ENCODE measurements around the gene MRO. TPM values are rescaled to one million over a fixed set of nuclear protein-coding genes. Genes with fewer than 3 reads are reported as not detected.
"Not testable (repeated sequence)": the region's sequence is repeated elsewhere in the genome, so short reads cannot be mapped to it uniquely, and the experiment has no call there.

The MRO gene
- total RNA-seq, 2 experiments from 2014 or later = not detected

GRCh38 chr18:50790241-50790640 lies 29.6 kb downstream of the MRO start:
- Mint-ChIP-seq H3K36me3 (no peaks in the 10 kb centered on the region), H3K9me3 (no peaks in the 10 kb centered on the region), H3K4me1 (no peaks in the 10 kb centered on the region), H3K27ac (no peak overlapping the region), H3K4me3 (no peak overlapping the region), H3K27me3 (peaks cover 9% of the 10 kb centered on the region)
- DNase-seq = no peak

- Mint-ChIP-seq H3K4me3 (no peak overlapping the region), H3K36me3 (no peaks in the 10 kb centered on the region), H3K27me3 (peaks cover 2% of the 10 kb centered on the region), H3K4me1 (no peaks in the 10 kb centered on the region), H3K9me3 (no peaks in the 10 kb centered on the region), H3K27ac (no peak overlapping the region)
- no peak for DNase-seq
Measured at GRCh38 chr18:50788284-50788683, 31.5 kb downstream of the MRO start.

- Mint-ChIP-seq H3K36me3 (no peaks in the 10 kb centered on the region), H3K27ac (no peak overlapping the region), H3K27me3 (peaks cover 8% of the 10 kb centered on the region), H3K4me1 (no peaks in the 10 kb centered on the region), H3K9me3 (no peaks in the 10 kb centered on the region), H3K4me3 (no peak overlapping the region)
- DNase-seq = no peak
Measured at GRCh38 chr18:50786864-50787263, 33.0 kb downstream of the MRO start.

GRCh38 chr18:50783553-50783952 lies 36.3 kb downstream of the MRO start:
- Mint-ChIP-seq H3K36me3 (no peaks in the 10 kb centered on the region), H3K27me3 (peaks cover 15% of the 10 kb centered on the region), H3K9me3 (no peaks in the 10 kb centered on the region), H3K4me1 (no peaks in the 10 kb centered on the region), H3K27ac (no peak overlapping the region), H3K4me3 (no peak overlapping the region)
- no peak for DNase-seq

- H3K9me3 Mint-ChIP-seq, H3K27ac Mint-ChIP-seq, DNase-seq, H3K4me1 Mint-ChIP-seq, H3K36me3 Mint-ChIP-seq, H3K4me3 Mint-ChIP-seq: not testable (repeated sequence)
- H3K27me3 Mint-ChIP-seq = peaks cover 17% of the 10 kb centered on the region
Measured at GRCh38 chr18:50779021-50779420, 40.8 kb downstream of the MRO start.

- peaks cover 14% of the 10 kb centered on the region for H3K27me3 Mint-ChIP-seq
- no peak for DNase-seq
- H3K4me1 Mint-ChIP-seq = no peaks in the 10 kb centered on the region
- no peak overlapping the region for H3K4me3 Mint-ChIP-seq
- no peaks in the 10 kb centered on the region for H3K36me3 Mint-ChIP-seq
- no peaks in the 10 kb centered on the region for H3K9me3 Mint-ChIP-seq
- no peak overlapping the region for H3K27ac Mint-ChIP-seq
Measured at GRCh38 chr18:50776383-50776782, 43.4 kb downstream of the MRO start.

GRCh38 chr18:50775726-50776125 lies 44.1 kb downstream of the MRO start:
- H3K27me3 Mint-ChIP-seq = peaks cover 10% of the 10 kb centered on the region
- no peak overlapping the region for H3K4me3 Mint-ChIP-seq
- H3K9me3 Mint-ChIP-seq = no peaks in the 10 kb centered on the region
- H3K4me1 Mint-ChIP-seq = no peaks in the 10 kb centered on the region
- no peak overlapping the region for H3K27ac Mint-ChIP-seq
- H3K36me3 Mint-ChIP-seq = no peaks in the 10 kb centered on the region
- no peak for DNase-seq

- Mint-ChIP-seq H3K9me3 (no peaks in the 10 kb centered on the region), H3K4me1 (no peaks in the 10 kb centered on the region), H3K27ac (no peak overlapping the region), H3K27me3 (peaks cover 6% of the 10 kb centered on the region), H3K4me3 (no peak overlapping the region), H3K36me3 (no peaks in the 10 kb centered on the region)
- DNase-seq = no peak
Measured at GRCh38 chr18:50775207-50775606, 44.6 kb downstream of the MRO start.

- Mint-ChIP-seq H3K27me3 (peaks cover 24% of the 10 kb centered on the region), H3K36me3 (peaks cover 7% of the 10 kb centered on the region), H3K4me1 (no peaks in the 10 kb centered on the region), H3K9me3 (peaks cover 29% of the 10 kb centered on the region), H3K4me3 (no peak overlapping the region), H3K27ac (no peak overlapping the region)
- DNase-seq = no peak
Measured at GRCh38 chr18:50769463-50769862, 50.4 kb downstream of the MRO start.

- H3K27me3 Mint-ChIP-seq = peaks cover 32% of the 10 kb centered on the region
- H3K27ac Mint-ChIP-seq = no peak overlapping the region
- no peak overlapping the region for H3K4me3 Mint-ChIP-seq
- H3K36me3 Mint-ChIP-seq = no peaks in the 10 kb centered on the region
- no peaks in the 10 kb centered on the region for H3K4me1 Mint-ChIP-seq
- no peaks in the 10 kb centered on the region for H3K9me3 Mint-ChIP-seq
- DNase-seq = no peak
Measured at GRCh38 chr18:50757358-50757757, 62.5 kb downstream of the MRO start.

- Mint-ChIP-seq H3K27me3 (peaks cover 42% of the 10 kb centered on the region), H3K27ac (no peak overlapping the region)
Measured at GRCh38 chr18:50754297-50754696, 65.5 kb downstream of the MRO start.

GRCh38 chr18:50753311-50753710 lies 66.5 kb downstream of the MRO start:
- Mint-ChIP-seq H3K27me3 (peaks cover 45% of the 10 kb centered on the region), H3K4me3 (no peak overlapping the region), H3K36me3 (no peaks in the 10 kb centered on the region), H3K4me1 (no peaks in the 10 kb centered on the region), H3K9me3 (no peaks in the 10 kb centered on the region), H3K27ac (no peak overlapping the region)
- DNase-seq = no peak

More at GRCh38 chr18:50754297-50754696, 65.5 kb downstream of the MRO start:
- no peak overlapping the region for H3K4me3 Mint-ChIP-seq
- no peak for DNase-seq
- H3K4me1 Mint-ChIP-seq = no peaks in the 10 kb centered on the region
- no peaks in the 10 kb centered on the region for H3K9me3 Mint-ChIP-seq
- H3K36me3 Mint-ChIP-seq = no peaks in the 10 kb centered on the region

GRCh38 chr18:50751947-50752346 lies 67.9 kb downstream of the MRO start:
- Mint-ChIP-seq H3K4me3 (no peak overlapping the region), H3K36me3 (no peaks in the 10 kb centered on the region), H3K27ac (no peak overlapping the region), H3K9me3 (no peaks in the 10 kb centered on the region), H3K4me1 (no peaks in the 10 kb centered on the region), H3K27me3 (peaks cover 49% of the 10 kb centered on the region)
- no peak for DNase-seq

- Mint-ChIP-seq H3K36me3 (no peaks in the 10 kb centered on the region), H3K27ac (no peak overlapping the region), H3K9me3 (no peaks in the 10 kb centered on the region), H3K27me3 (peaks cover 49% of the 10 kb centered on the region), H3K4me1 (no peaks in the 10 kb centered on the region), H3K4me3 (no peak overlapping the region)
- no peak for DNase-seq
Measured at GRCh38 chr18:50751490-50751889, 68.3 kb downstream of the MRO start.

GRCh38 chr18:50750546-50750945 lies 69.3 kb downstream of the MRO start:
- Mint-ChIP-seq H3K27ac (no peak overlapping the region), H3K4me3 (no peak overlapping the region), H3K9me3 (no peaks in the 10 kb centered on the region), H3K36me3 (no peaks in the 10 kb centered on the region), H3K4me1 (no peaks in the 10 kb centered on the region), H3K27me3 (peaks cover 46% of the 10 kb centered on the region)
- DNase-seq = no peak

- no peak for DNase-seq
- Mint-ChIP-seq H3K36me3 (no peaks in the 10 kb centered on the region), H3K27me3 (peaks cover 51% of the 10 kb centered on the region)
Measured at GRCh38 chr18:50749945-50750344, 69.9 kb downstream of the MRO start.

GRCh38 chr18:50749421-50749820 lies 70.4 kb downstream of the MRO start:
- H3K36me3 Mint-ChIP-seq = no peaks in the 10 kb centered on the region
- H3K4me1 Mint-ChIP-seq = no peaks in the 10 kb centered on the region
- DNase-seq = no peak
- H3K27ac Mint-ChIP-seq = no peak overlapping the region
- H3K4me3 Mint-ChIP-seq = no peak overlapping the region
- no peaks in the 10 kb centered on the region for H3K9me3 Mint-ChIP-seq
- peaks cover 50% of the 10 kb centered on the region for H3K27me3 Mint-ChIP-seq

More at GRCh38 chr18:50749945-50750344, 69.9 kb downstream of the MRO start:
- no peak overlapping the region for H3K27ac Mint-ChIP-seq
- H3K9me3 Mint-ChIP-seq = no peaks in the 10 kb centered on the region
- H3K4me1 Mint-ChIP-seq = no peaks in the 10 kb centered on the region
- no peak overlapping the region for H3K4me3 Mint-ChIP-seq

Measured in activated naive CD8-positive, alpha-beta T cell treated with anti-CD3 and anti-CD28 coated beads for 36 hours (primary cell).